Measurements from ENCODE around the gene TM9SF3. TPM values are rescaled to one million over a fixed set of nuclear protein-coding genes. Genes with fewer than 3 reads are reported as not detected.

The TM9SF3 gene
- total RNA-seq, 1 experiment from 2014 or later: 75.2 TPM

DNA sequence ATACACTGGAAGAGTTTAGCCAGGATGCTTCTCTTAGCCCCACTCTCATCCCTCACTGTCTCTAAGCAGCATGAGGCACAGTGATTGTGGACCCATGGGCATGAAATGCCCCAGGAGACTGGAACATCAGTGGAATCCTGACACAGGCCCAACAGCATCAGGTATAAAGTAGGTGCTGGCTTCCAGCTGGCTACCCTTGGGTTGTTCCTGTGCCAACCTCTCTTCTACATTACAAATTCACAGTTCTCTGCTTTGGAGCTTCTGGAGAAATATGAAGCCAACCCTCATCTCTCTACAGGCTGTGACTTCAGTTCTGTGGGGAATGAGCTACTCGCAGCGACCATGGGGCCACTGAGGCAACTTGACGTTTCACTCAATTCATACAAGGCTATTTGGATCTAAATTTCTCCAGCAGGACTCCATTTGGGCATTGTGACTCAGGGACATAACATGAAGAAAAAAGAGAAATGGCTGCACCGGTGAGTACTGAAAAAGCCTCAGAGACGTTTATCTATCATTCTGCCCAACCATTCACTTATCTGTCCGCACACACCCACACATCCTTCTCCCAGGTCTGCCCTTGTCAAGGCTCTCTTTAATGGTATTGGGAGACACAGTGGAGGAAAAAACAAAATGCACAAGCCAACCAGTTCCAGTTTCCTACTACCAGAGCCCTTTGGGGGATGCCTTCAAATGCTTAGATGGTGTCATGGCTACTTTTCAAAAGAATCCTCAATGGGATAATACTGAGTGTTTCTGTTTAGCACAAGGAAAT, 35.4 kb upstream of the TM9SF3 start:
- CTCF ChIA-PET: no interaction called here
- no TSS peak for BruUV-seq (replicated peaks)
- no peaks in the 10 kb centered on the region for H4K20me1 ChIP-seq (ENCODE audit: insufficient read depth)
- H3K4me1 ChIP-seq (replicated peaks; ENCODE audit: insufficient read depth): no peaks in the 10 kb centered on the region
- no peak for DNase-seq
- H3K9me3 ChIP-seq (ENCODE audit: insufficient read depth, low read depth): no peaks in the 10 kb centered on the region
- H3K27ac ChIP-seq: no peak overlapping the region
- no peak overlapping the region for H3K4me2 ChIP-seq
- H3K4me3 ChIP-seq: no peak overlapping the region
- H2AFZ ChIP-seq: no peak overlapping the region
- intact Hi-C loops (cut with micrococcal nuclease; ENCODE audit: unreplicated experiment): no loop called here
- H3K9me2 ChIP-seq (ENCODE audit: insufficient read depth): no peaks in the 10 kb centered on the region
- POLR2A ChIA-PET (ENCODE audit: unreplicated experiment): no interaction called here
- H3F3A ChIP-seq (ENCODE audit: insufficient read depth, low read depth): no peaks in the 10 kb centered on the region
- no peaks in the 10 kb centered on the region for H3K27me3 ChIP-seq (ENCODE audit: insufficient read depth, low read depth)
- TF ChIP-seq, protein P1, sequence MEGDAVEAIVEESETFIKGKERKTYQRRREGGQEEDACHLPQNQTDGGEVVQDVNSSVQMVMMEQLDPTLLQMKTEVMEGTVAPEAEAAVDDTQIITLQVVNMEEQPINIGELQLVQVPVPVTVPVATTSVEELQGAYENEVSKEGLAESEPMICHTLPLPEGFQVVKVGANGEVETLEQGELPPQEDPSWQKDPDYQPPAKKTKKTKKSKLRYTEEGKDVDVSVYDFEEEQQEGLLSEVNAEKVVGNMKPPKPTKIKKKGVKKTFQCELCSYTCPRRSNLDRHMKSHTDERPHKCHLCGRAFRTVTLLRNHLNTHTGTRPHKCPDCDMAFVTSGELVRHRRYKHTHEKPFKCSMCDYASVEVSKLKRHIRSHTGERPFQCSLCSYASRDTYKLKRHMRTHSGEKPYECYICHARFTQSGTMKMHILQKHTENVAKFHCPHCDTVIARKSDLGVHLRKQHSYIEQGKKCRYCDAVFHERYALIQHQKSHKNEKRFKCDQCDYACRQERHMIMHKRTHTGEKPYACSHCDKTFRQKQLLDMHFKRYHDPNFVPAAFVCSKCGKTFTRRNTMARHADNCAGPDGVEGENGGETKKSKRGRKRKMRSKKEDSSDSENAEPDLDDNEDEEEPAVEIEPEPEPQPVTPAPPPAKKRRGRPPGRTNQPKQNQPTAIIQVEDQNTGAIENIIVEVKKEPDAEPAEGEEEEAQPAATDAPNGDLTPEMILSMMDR (conservative IDR thresholded peaks at IDR 0.05): no peak
- no peak for TF ChIP-seq EZH2 (IDR thresholded peaks at IDR 0.05; ENCODE audit: low read depth)
- no peaks in the 10 kb centered on the region for H3K79me2 ChIP-seq (ENCODE audit: low read depth)
- H3K36me3 ChIP-seq (ENCODE audit: low read depth): no peaks in the 10 kb centered on the region

GRCh38 chr10:96619796-96620773, 33.3 kb upstream of the TM9SF3 start:
- no peaks in the 10 kb centered on the region for H3K36me3 ChIP-seq (ENCODE audit: low read depth)
- CTCF ChIA-PET: no interaction called here
- no TSS peak for BruUV-seq (replicated peaks)
- POLR2A ChIA-PET (ENCODE audit: unreplicated experiment): no interaction called here
- H2AFZ ChIP-seq: no peak overlapping the region
- no peaks in the 10 kb centered on the region for H3K27me3 ChIP-seq (ENCODE audit: insufficient read depth, low read depth)
- H3K4me1 ChIP-seq (replicated peaks; ENCODE audit: insufficient read depth): no peaks in the 10 kb centered on the region
- no peak overlapping the region for H3K4me2 ChIP-seq
- H3K27ac ChIP-seq: no peak overlapping the region
- no peaks in the 10 kb centered on the region for H3K9me3 ChIP-seq (ENCODE audit: insufficient read depth, low read depth)
- H3K4me3 ChIP-seq: no peak overlapping the region
- H4K20me1 ChIP-seq (ENCODE audit: insufficient read depth): no peaks in the 10 kb centered on the region
- no peak for DNase-seq
- no peaks in the 10 kb centered on the region for H3F3A ChIP-seq (ENCODE audit: insufficient read depth, low read depth)
- TF ChIP-seq, protein P1 (conservative IDR thresholded peaks at IDR 0.05): no peak
- TF ChIP-seq EZH2 (IDR thresholded peaks at IDR 0.05; ENCODE audit: low read depth): no peak
- H3K79me2 ChIP-seq (ENCODE audit: low read depth): no peaks in the 10 kb centered on the region
- intact Hi-C loops (cut with micrococcal nuclease; ENCODE audit: unreplicated experiment): no loop called here
- H3K9me2 ChIP-seq (ENCODE audit: insufficient read depth): no peaks in the 10 kb centered on the region

GRCh38 chr10:96619120-96619519, 32.3 kb upstream of the TM9SF3 start:
- Histone ChIP-seq H2AFZ (no peak overlapping the region), H3K79me2 (ENCODE audit: low read depth) (no peaks in the 10 kb centered on the region), H3K9me3 (ENCODE audit: insufficient read depth, low read depth) (no peaks in the 10 kb centered on the region), H3K4me3 (no peak overlapping the region), H3K27me3 (ENCODE audit: insufficient read depth, low read depth) (no peaks in the 10 kb centered on the region), H3K9me2 (ENCODE audit: insufficient read depth) (no peaks in the 10 kb centered on the region), H3K36me3 (ENCODE audit: low read depth) (no peaks in the 10 kb centered on the region), H4K20me1 (ENCODE audit: insufficient read depth) (no peaks in the 10 kb centered on the region), H3K4me1 (replicated peaks; ENCODE audit: insufficient read depth) (no peaks in the 10 kb centered on the region; the same call in 1 of the 2 replicates), H3K27ac (no peak overlapping the region), H3K4me2 (no peak overlapping the region), H3F3A (ENCODE audit: insufficient read depth, low read depth) (no peaks in the 10 kb centered on the region)
- intact Hi-C loops (cut with micrococcal nuclease; ENCODE audit: unreplicated experiment): no loop called here
- CTCF ChIA-PET: no interaction called here
- DNase-seq: no peak
- no peak for TF ChIP-seq EZH2 (IDR thresholded peaks at IDR 0.05; ENCODE audit: low read depth)
- TF ChIP-seq, protein P1 (conservative IDR thresholded peaks at IDR 0.05): no peak
- no TSS peak for BruUV-seq (replicated peaks)
- POLR2A ChIA-PET (ENCODE audit: unreplicated experiment): no interaction called here
